Measurements from ENCODE around the gene AFAP1.

AFAP1 gene

GRCh38 chr4:7803992-7804755, 135.5 kb downstream of the AFAP1 start:
- Histone ChIP-seq H3K4me3 (ENCODE audit: low read length, poor library complexity, severe bottlenecking) (no peak overlapping the region), H4K20me1 (ENCODE audit: insufficient read depth, low read length, poor library complexity, severe bottlenecking) (no peaks in the 10 kb centered on the region), H2AFZ (ENCODE audit: low read length) (no peak overlapping the region), H3F3A (ENCODE audit: low read depth) (no peaks in the 10 kb centered on the region), H3K9me3 (ENCODE audit: insufficient read depth, low read depth, low read length) (no peaks in the 10 kb centered on the region), H3K79me2 (ENCODE audit: insufficient read depth, low read length) (no peaks in the 10 kb centered on the region), H3K4me1 (ENCODE audit: insufficient read depth, low read length, poor library complexity, severe bottlenecking) (no peaks in the 10 kb centered on the region), H3K36me3 (ENCODE audit: insufficient read depth, low read length) (no peaks in the 10 kb centered on the region), H3K4me2 (ENCODE audit: low read depth, low read length, poor library complexity, severe bottlenecking) (no peak overlapping the region), H3K9me2 (replicated peaks; ENCODE audit: low read depth, low read length) (no peaks in the 10 kb centered on the region), H3K27me3 (ENCODE audit: insufficient read depth, low read length, poor library complexity, severe bottlenecking) (no peaks in the 10 kb centered on the region), H3K9ac (ENCODE audit: low read depth, low read length, poor library complexity, severe bottlenecking) (no peak overlapping the region)
- peak; percentile 96 for TF ChIP-seq CTCF (conservative IDR thresholded peaks at IDR 0.05; ENCODE audit: low read length)
- no peak for TF ChIP-seq EZH2phosphoT487 (IDR thresholded peaks at IDR 0.05; ENCODE audit: borderline replicate concordance)

- no peaks in the 10 kb centered on the region for H3K27me3 ChIP-seq (ENCODE audit: insufficient read depth, low read length, poor library complexity, severe bottlenecking)
- H3K4me3 ChIP-seq (ENCODE audit: low read length, poor library complexity, severe bottlenecking) = no peak overlapping the region
- H3K79me2 ChIP-seq (ENCODE audit: insufficient read depth, low read length) = no peaks in the 10 kb centered on the region
- no peaks in the 10 kb centered on the region for H3K9me2 ChIP-seq (replicated peaks; ENCODE audit: low read depth, low read length)
- H3K9me3 ChIP-seq (ENCODE audit: insufficient read depth, low read depth, low read length) = no peaks in the 10 kb centered on the region
- no peaks in the 10 kb centered on the region for H3K4me1 ChIP-seq (ENCODE audit: insufficient read depth, low read length, poor library complexity, severe bottlenecking)
- H3K4me2 ChIP-seq (ENCODE audit: low read depth, low read length, poor library complexity, severe bottlenecking) = no peak overlapping the region
- no peak overlapping the region for H2AFZ ChIP-seq (ENCODE audit: low read length)
- H3K9ac ChIP-seq (ENCODE audit: low read depth, low read length, poor library complexity, severe bottlenecking) = no peak overlapping the region
- H3K36me3 ChIP-seq (ENCODE audit: insufficient read depth, low read length) = no peaks in the 10 kb centered on the region
- H4K20me1 ChIP-seq (ENCODE audit: insufficient read depth, low read length, poor library complexity, severe bottlenecking) = no peaks in the 10 kb centered on the region
- H3F3A ChIP-seq (ENCODE audit: low read depth) = no peaks in the 10 kb centered on the region
- TF ChIP-seq CTCF (conservative IDR thresholded peaks at IDR 0.05; ENCODE audit: low read length) (no peak), EZH2phosphoT487 (IDR thresholded peaks at IDR 0.05; ENCODE audit: borderline replicate concordance) (no peak)
Measured at GRCh38 chr4:7803371-7803770, 136.3 kb downstream of the AFAP1 start.

GRCh38 chr4:7802093-7802726, 137.5 kb downstream of the AFAP1 start:
- Histone ChIP-seq H3K4me3 (ENCODE audit: low read length, poor library complexity, severe bottlenecking) (no peak overlapping the region), H3K9ac (ENCODE audit: low read depth, low read length, poor library complexity, severe bottlenecking) (no peak overlapping the region), H3F3A (ENCODE audit: low read depth) (no peaks in the 10 kb centered on the region), H4K20me1 (ENCODE audit: insufficient read depth, low read length, poor library complexity, severe bottlenecking) (no peaks in the 10 kb centered on the region), H3K4me1 (ENCODE audit: insufficient read depth, low read length, poor library complexity, severe bottlenecking) (no peaks in the 10 kb centered on the region), H2AFZ (ENCODE audit: low read length) (no peak overlapping the region), H3K4me2 (ENCODE audit: low read depth, low read length, poor library complexity, severe bottlenecking) (no peak overlapping the region), H3K36me3 (ENCODE audit: insufficient read depth, low read length) (no peaks in the 10 kb centered on the region), H3K79me2 (ENCODE audit: insufficient read depth, low read length) (no peaks in the 10 kb centered on the region), H3K27me3 (ENCODE audit: insufficient read depth, low read length, poor library complexity, severe bottlenecking) (no peaks in the 10 kb centered on the region), H3K9me3 (ENCODE audit: insufficient read depth, low read depth, low read length) (no peaks in the 10 kb centered on the region), H3K9me2 (replicated peaks; ENCODE audit: low read depth, low read length) (no peaks in the 10 kb centered on the region)
- TF ChIP-seq CTCF (conservative IDR thresholded peaks at IDR 0.05; ENCODE audit: low read length) (peak; percentile 90), EZH2phosphoT487 (IDR thresholded peaks at IDR 0.05; ENCODE audit: borderline replicate concordance) (no peak)

Data from Loucy (cell line).